H1 (cell line): Measurements from ENCODE around the gene PGAM5.

Experiments
- BCL11A ChIP-seq, 2 experiments: IDR thresholded peaks; one replicate each; pipeline ENCODE4 v1.6.1; 2011; ENCODE audit warnings: low read depth in 2 of 2, low read length in 2 of 2, mild to moderate bottlenecking in 2 of 2
- EP300 ChIP-seq, 2 experiments: IDR thresholded peaks; 1 replicate in 1 of 2; 2 replicates in 1 of 2; pipeline ENCODE4 v1.6.1; 2011 to 2012; ENCODE audit warnings: low read depth in 2 of 2, low read length in 2 of 2, mild to moderate bottlenecking in 2 of 2, borderline replicate concordance in 1 of 2, inconsistent platforms in 1 of 2, moderate library complexity in 1 of 2
- HDAC2 ChIP-seq, 2 experiments: fragments of 300-600 bp in 1 of 2; sonication (generic) in 1 of 2; IDR thresholded peaks; 2 replicates each; pipeline ENCODE4 v1.6.1; 2011 to 2012; ENCODE audit warnings: low read depth in 2 of 2, low read length in 2 of 2, mild to moderate bottlenecking in 2 of 2, moderate library complexity in 2 of 2, borderline replicate concordance in 1 of 2, inconsistent platforms in 1 of 2
- NRF1 ChIP-seq: IDR thresholded peaks from 2 replicates; pipeline ENCODE4 v1.6.1; 2011; ENCODE audit warnings: mild to moderate bottlenecking, low read depth, low read length, improper control_type of control experiment
- POLR2A ChIP-seq, 2 experiments: IDR thresholded peaks; 1 replicate in 1 of 2; 2 replicates in 1 of 2; pipeline ENCODE4 v1.6.1; 2011; ENCODE audit warnings: low read depth in 2 of 2, low read length in 2 of 2, mild to moderate bottlenecking in 2 of 2; ENCODE audit errors: control extremely low read depth in 1 of 2
- POLR2AphosphoS5 ChIP-seq: IDR thresholded peaks from 2 replicates; pipeline ENCODE4 v1.6.1; 2011; ENCODE audit warnings: low read depth, low read length
- SIRT6 ChIP-seq: IDR thresholded peaks from one replicate; pipeline ENCODE4 v1.7.1; 2012; ENCODE audit warnings: low read length, inconsistent platforms
- SIX5 ChIP-seq: IDR thresholded peaks from 2 replicates; pipeline ENCODE4 v1.6.1; 2011; ENCODE audit warnings: mild to moderate bottlenecking, low read depth, low read length
- TAF1 ChIP-seq: IDR thresholded peaks from 2 replicates; pipeline ENCODE4 v1.6.1; 2011; ENCODE audit warnings: mild to moderate bottlenecking, low read depth, low read length
- TBP ChIP-seq: IDR thresholded peaks from 2 replicates; pipeline ENCODE4 v1.6.1; 2011; ENCODE audit warnings: low read depth, low read length, improper control_type of control experiment
- TF ChIP-seq, protein P1 (sequence below), 3 experiments: IDR thresholded peaks; 1 replicate in 2 of 3; 2 replicates in 1 of 3; pipeline versions ENCODE4 v1.5.1 to v1.6.1; 2011; ENCODE audit warnings: low read length in 3 of 3, mild to moderate bottlenecking in 3 of 3, inconsistent platforms in 2 of 3, low read depth in 1 of 3, moderate library complexity in 1 of 3; ENCODE audit not compliant: insufficient read depth in 1 of 3; ENCODE audit errors: control extremely low read depth in 1 of 3
- TF ChIP-seq, protein P2 (sequence below): IDR thresholded peaks from 2 replicates; pipeline ENCODE4 v1.6.1; 2012; ENCODE audit warnings: low read length, inconsistent platforms

- TF ChIP-seq SIX5 (no peak), TAF1 (no peak), POLR2AphosphoS5 (no peak), EP300 (IDR thresholded peaks at IDR 0.05; ENCODE audit: borderline replicate concordance in 1 of 2, low read depth in 2 of 2, low read length in 2 of 2) (no peak), HDAC2 (IDR thresholded peaks at IDR 0.05; ENCODE audit: borderline replicate concordance in 1 of 2, low read depth in 2 of 2, low read length in 2 of 2) (no peak), BCL11A (IDR thresholded peaks at IDR 0.05; ENCODE audit: low read depth in 2 of 2, low read length in 2 of 2) (no peak), SIRT6 (no peak), POLR2A (IDR thresholded peaks at IDR 0.05; ENCODE audit: control extremely low read depth in 1 of 2, low read depth in 2 of 2, low read length in 2 of 2) (no peak; a peak in 1 of 3 replicates), TBP (no peak), NRF1 (no peak)
- TF ChIP-seq, protein P1, sequence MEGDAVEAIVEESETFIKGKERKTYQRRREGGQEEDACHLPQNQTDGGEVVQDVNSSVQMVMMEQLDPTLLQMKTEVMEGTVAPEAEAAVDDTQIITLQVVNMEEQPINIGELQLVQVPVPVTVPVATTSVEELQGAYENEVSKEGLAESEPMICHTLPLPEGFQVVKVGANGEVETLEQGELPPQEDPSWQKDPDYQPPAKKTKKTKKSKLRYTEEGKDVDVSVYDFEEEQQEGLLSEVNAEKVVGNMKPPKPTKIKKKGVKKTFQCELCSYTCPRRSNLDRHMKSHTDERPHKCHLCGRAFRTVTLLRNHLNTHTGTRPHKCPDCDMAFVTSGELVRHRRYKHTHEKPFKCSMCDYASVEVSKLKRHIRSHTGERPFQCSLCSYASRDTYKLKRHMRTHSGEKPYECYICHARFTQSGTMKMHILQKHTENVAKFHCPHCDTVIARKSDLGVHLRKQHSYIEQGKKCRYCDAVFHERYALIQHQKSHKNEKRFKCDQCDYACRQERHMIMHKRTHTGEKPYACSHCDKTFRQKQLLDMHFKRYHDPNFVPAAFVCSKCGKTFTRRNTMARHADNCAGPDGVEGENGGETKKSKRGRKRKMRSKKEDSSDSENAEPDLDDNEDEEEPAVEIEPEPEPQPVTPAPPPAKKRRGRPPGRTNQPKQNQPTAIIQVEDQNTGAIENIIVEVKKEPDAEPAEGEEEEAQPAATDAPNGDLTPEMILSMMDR (IDR thresholded peaks at IDR 0.05; ENCODE audit: control extremely low read depth in 1 of 3, insufficient read depth in 1 of 3, low read depth in 1 of 3, low read length in 3 of 3) = no peak
- TF ChIP-seq, protein P2, sequence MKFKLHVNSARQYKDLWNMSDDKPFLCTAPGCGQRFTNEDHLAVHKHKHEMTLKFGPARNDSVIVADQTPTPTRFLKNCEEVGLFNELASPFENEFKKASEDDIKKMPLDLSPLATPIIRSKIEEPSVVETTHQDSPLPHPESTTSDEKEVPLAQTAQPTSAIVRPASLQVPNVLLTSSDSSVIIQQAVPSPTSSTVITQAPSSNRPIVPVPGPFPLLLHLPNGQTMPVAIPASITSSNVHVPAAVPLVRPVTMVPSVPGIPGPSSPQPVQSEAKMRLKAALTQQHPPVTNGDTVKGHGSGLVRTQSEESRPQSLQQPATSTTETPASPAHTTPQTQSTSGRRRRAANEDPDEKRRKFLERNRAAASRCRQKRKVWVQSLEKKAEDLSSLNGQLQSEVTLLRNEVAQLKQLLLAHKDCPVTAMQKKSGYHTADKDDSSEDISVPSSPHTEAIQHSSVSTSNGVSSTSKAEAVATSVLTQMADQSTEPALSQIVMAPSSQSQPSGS = no peak
Measured at GRCh38 chr12:132719141-132719953, 8.7 kb downstream of the PGAM5 start.
